Stimulated activated CD8-positive, alpha-beta memory T cell treated with anti-CD3 and anti-CD28 coated beads, Interleukin-12 subunit alpha, Interleukin-12 subunit beta, amount 100 ng/mL, for 24 hours (primary cell): Measurements from ENCODE around the gene CRNKL1.

Source experiments
- DNase-seq: peaks from one replicate; pipeline ENCODE4 v3.0.0-alpha.2; 2020; ENCODE audit errors: extremely low read depth

The CRNKL1 gene

DNA sequence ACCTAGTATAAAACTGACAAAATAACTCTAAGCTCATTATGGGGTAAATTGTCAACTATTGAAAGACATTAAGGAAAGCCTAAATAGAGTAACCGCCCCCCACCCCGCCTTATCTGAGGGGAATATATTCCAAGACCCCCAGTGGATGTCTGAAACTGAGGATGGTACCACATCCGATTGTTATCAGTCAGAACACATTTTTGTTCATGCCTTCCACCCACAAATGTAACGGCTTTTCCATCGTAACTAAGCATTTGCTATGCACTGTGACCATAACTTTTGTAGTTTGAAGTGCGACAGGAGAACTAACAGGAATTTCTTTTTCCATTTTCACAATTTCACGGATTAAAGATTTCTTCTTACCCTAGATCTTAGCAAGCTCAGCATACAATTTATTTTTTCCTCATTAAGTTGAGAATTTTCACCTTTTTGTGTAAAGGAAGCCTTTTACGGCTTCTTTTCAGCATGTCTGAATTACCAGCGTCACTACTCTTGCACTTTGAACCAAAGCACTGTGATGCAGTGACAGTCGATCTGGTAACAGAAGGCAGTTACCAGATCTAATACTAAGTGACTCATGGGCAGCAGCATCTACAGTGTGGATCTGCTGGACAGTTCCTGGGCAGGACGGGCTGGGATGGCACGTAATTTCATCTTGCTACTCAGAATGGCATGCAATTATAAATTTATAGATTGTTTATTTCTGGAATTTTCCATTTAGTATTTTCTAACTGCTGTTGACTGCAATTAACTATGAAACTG, 11.9 kb upstream of the CRNKL1 start:
- no peak for DNase-seq

DNA sequence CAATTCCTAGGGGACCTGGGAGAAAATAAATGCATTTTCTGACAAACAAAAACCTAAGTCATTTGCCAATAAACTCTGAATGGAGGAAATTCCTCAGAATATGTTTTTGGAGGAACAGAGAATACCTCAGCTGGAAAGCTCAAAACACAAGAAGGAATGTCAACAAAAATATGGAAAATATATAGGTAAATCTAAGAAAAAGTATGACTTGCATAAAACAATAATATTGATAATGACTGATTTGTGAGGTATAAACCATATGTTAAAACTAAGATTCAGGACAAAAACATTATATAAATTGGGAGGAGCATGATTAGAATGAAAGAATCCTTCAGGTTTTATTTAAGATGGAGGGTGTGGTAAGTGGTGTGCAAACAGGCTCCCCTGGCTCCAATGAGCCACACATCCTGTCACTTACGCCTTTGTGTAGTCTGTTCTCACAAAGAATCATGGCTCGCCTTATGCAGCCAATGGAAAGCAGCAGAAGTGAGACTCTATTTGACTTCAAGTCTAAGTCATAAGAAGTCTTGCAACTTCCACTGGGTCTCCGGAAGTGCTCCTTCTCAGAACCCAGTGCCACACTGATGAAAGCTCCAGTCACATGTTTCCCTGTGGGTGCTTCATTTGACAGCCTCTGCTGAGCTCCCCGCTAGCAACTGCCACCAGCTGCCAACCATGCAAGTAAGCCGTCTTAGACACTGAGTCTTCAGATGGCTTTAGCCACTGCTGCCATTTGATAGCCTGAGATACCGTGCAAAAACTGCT, 8.2 kb upstream of the CRNKL1 start:
- DNase-seq: no peak

DNA sequence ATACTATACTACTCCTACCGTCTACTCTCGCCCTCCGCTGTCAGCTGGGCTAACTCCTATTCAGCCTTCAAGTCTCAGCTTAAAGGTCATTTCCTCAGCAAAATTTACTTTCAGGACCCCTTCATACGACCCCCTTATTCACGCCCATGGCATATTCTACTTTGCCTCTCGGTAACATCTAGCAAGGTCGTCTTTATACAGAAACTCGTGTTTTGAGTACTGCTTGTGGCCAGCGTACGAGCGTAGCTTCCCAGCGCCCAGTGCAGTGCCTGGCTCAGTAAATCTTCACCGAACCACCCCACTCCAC, 546 bp downstream of the CRNKL1 start:
- no peak for DNase-seq

DNA sequence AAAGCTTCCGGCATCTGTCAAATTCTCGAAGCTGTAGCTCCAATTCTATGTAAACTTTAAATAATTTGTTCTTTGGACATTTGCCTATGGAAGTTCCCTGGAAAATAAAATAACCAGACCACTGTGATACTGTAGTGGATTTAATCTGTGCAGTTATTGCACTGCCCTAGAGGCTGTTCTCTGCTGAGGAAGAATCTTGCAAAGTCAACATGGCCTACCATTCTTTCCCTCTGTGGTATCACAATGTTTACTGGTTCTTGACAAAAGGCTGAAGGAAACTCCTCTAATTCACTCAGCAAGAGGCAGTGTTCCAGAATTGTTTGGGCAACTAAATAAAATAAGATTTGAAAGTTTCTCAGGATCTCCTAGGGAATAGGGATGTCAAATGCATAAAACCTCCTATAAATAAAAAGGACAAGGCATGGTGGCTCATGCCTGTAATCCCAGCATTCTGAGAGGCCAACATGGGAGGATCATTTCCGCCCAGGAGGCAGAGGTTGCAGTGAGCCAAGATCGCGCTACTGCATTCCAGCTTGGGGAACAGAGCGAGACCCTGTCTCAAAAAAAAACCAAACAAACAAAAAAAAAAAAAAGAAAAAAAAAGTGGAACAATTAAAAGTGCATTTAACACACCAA, 12.4 kb downstream of the CRNKL1 start:
- DNase-seq: no peak

DNA sequence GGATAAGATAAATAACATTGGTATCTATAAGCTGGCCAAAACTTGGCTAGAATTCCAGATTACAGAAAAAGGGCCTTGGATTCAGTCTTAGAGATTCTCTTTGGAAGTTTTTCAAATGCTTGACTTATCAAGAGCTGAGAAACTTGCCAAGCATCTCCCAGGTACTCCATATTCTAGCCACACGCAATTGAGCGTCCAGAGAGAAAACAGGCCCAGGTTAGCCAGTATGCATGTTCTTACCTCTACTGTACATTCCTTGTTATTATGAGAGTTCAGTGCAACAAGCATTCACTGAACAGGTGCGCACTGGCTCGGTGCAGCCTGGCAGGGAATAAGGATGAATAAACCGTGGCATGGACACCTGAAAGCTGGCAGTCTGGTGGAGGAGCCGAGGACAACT, 13.7 kb downstream of the CRNKL1 start:
- DNase-seq: no peak

DNA sequence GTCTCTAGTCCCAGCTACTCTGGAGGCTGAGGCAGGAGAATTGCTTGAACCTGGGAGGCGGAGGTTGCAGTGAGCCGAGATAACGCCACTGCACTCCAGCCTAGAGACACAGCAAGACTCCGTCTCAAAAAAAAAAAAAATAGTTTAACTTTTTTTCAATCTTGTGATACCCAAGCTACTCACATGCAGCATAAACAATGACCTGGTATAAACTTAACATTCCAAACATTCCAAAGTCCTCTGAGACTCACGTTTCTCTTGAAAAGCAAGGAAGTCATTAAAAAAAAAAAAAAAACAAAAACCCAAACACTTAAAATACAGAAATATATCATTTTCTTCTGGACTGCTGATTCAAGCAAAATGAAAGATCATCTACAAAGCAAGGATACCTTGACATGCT, 14.3 kb downstream of the CRNKL1 start:
- no peak for DNase-seq

DNA sequence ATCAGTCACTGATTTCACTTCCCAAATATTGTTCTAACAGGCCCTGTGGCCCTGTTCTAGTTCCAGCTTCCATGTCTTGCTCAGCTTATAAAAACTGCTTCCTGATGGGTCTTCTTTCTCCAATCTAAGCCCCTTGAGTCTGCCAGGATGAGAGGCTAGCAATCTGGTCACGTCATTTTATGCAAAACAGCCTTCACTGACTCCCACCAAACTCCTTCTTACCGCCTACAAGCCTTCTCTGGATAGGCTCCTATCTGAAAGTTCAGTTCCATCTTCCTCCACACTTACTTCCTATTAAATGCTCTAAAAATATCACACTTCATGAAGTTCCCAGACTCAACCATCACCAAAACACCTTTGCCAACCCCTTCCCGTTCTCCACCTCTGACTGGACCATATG, 15.5 kb downstream of the CRNKL1 start:
- DNase-seq: no peak

DNA sequence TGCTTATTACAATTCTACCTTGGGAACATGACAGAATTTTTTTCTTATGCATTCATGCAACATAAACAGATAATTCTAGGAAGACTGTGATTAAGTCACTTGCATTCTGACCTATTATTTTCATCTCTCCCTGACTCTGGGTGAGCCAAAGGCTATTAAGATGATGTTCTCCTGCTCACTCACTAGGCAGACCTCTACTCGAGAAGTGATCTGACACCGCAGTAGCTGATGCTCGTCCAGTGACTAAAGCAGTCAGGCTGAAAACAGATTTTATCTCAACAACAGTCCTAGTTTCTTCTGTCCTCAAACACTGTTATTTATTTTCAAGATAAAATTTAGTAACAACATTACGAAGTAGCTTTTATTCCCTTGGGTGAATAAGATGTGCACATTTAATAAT, 17.8 kb downstream of the CRNKL1 start:
- no peak for DNase-seq

DNA sequence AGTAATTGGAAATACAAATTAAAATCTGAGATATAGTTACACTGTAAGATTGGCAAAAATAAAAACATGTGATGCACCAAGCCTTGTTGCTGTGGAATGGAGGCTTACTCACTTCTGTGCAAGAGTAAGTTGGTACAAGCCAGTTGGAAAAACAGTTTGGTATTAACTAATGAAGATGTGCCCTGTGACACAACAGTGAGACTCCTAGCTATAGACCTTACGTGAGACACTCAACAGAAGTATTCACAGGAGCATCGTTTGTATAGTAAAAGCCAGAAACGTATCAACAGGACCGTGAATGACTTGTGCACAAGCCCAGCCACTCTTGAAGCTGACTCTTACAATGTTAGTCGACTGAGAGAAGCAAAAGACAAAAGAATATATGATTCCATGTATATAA, 20.5 kb downstream of the CRNKL1 start:
- DNase-seq: no peak

DNA sequence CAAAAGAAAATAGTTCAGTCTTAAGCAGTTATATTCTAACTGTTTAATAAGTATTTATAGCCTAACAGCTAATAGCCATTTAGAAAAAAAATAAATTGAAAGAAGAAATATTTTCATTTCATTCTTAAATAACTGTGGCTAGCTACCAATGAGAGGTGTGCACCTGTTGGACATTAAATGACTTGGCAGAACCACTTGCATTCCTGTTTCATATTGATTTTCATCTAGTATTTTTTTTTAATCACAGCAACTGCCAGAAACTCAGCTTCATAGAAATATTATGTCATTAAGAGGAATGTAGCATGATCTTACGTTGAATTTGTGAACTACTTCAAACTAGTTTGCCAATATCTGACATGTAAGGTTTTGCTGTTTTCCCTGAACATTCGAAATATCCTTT, 25.0 kb downstream of the CRNKL1 start:
- no peak for DNase-seq

DNA sequence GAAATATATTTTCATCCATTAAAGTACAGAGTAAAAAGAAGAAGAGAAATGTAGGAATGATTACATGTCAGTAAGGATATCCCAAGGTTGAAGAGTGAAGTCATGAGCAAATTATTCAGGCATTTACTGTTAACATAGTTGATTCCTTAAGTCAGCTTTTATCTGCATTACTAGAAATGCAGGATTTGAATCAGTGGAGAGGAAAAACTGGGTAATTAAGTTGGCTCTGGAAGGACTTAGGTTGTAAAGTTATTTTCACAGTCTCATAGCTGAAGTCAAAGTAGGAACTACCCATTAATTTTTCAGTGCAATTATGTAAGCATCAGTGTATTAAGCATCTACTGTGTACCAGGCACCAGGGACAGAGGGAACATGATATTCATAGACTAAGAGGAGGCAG, 27.3 kb downstream of the CRNKL1 start:
- DNase-seq: no peak

DNA sequence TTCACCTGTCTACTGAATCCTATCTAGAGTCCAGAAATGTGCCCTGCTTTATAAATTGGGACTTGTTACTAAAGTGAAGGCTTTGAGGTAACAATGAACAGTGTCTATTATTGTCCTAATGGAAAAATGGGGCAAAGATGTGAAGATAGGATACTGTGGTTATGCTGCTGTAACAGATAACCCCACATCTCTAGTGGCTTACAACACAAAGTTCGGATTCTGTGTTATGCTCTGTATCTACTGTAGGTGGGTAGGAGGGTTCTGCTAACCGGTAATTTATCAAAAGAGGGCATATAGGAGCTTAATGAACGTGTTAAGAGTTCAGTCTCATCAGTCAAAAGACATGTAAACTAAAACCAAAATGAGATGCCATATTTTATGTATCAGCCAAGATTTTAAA, 28.9 kb downstream of the CRNKL1 start:
- no peak for DNase-seq

DNA sequence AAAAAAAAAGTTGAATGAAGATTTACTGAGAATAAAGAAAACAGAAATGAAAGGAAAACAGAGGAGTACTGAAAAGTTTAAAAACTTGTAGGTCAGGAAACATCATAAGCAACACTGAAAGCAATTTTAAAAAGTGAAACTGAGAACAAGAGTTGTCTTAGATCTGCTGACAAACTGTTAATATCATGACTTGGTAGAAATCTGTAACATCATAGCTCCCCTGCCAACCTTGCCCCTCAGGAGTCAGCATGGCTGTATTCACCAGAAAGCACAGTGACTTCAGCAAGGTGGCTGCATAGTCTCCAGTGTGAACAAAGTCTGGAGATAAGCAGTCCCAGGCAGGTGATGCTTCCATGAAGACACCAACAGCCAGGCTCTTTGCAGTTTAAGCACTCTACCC, 29.8 kb downstream of the CRNKL1 start:
- DNase-seq: no peak

DNA sequence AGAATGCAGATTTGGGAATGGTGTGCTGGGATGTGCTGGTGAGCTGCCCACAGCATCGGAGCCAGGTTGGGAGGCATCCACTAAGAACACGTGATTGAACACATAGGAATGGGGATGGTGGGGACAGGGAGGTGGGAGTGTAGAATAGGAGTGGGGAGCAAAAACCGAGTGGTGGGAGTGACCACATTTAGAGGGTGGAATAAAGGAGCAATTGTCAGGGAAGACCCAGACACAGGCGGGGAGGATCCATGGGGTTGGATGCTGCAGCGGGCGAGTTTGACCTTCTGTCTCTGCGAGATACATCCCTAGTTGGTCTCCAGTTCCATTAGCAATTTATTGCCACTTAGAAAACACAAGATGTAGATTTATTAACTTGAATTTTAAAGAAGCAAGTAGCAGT, 30.4 kb downstream of the CRNKL1 start:
- no peak for DNase-seq

DNA sequence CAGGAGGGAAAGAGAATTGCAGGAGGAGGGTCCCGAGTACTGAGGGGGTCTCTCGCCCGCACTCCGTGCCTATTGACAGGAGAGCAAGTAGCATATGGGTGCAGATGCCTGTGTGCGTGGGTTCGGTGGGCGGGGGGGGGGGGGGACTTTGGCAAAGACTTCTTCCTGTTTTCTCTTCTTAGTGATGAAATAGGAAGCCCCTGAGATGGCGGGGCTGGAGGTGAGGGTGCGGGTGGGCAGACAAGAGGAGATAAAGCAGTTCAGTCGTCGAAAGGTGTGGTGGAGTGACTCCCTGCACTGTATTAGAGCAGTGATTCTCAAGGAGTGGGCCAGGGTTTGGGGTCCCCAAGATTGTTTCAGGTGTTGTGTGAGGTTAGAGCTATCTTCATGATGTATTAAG, 31.4 kb downstream of the CRNKL1 start:
- DNase-seq: no peak

DNA sequence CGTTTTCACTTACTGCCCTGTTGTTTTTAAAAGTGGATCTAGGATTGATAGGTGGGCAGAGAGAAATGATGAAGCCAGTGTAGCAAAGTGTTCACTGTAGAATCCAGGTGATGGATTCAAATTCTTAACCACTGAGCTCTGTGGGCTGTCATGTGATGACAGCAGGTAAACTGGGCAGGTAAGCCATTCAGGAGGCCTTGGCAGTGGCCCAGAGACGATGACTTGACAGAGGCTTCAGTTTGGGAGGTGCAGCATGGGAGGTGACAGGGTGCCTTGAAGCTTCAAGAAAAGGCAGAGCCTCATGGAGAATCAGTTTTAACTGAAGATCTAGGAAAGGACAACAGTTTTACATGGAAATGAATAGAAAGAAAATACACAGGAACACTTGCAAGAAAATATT, 33.1 kb downstream of the CRNKL1 start:
- DNase-seq: no peak

DNA sequence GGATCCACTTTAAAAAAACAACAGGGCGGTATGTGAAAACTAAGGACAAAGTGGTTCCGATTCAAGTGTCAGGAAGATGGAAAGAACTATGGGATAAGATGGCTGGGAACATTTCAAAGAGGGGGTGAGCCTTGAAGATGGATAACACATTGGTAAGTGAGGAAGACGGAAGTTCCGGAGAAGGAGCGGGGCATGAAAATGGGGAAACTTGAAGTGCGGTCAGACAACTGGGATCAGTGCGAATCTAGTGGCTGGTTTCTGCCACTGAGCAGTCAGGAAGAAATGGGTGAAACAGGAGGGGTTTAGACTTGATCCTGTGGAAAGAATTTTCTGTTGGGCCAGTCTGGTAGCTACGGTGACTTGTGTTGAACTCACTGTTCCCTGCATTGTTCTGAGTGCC, 33.9 kb downstream of the CRNKL1 start:
- DNase-seq: no peak

DNA sequence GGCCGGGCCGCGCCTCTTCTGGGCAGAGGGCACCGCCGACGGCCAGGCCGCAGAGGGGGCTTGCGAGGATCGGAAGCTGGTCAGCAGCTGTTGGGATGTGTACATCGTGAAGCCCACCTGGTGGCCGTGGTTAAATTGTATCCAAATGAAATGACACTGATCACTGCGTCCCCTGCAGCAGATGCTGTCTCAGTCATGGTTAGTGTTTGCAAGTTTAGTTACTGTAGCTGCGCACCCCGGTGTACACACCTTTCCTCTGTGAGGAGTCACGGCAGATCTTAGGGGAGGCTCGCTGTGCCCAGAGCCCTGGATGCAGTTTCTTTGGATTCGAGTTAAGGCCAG, 34.5 kb downstream of the CRNKL1 start:
- no peak for DNase-seq

DNA sequence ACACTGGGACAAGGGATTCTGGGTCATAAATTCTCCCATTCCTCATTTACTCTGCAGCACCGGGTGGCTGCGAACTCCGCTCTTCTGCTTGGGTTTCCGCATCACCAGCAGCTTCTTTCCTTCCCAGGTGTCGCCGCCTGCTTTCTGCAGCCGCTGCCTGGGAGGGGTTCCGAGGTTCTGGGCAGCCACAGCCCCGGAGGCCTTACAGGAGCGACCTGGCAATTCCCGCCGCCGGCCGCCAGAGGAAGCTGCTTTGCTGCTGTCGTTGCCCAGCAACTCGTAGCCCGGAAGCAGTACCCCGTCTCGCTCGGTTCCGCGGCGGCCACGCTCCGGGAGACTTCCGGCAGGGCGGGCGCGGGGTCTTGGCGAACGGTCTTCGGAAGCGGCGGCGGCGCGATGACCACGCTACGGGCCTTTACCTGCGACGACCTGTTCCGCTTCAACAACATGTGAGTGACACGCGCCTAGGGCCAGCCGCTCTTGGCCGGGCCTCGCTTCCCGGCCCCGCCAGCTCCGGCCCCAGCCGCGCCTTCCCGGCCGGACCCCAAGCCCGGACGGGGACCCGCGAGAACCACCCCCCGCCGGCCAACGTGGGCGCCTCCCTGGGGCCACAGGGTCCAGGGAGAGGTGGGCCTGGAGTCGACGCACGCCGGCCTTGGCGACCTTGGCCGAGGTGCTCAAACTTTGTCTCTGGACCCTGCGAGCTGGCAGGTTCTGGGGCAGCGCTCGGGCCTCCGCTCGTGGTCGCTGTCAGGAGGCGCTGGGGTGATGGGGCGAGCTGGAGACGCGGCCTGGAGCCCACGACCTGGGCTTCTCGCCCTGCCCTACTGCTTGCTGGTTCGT, 35.0 kb downstream of the CRNKL1 start, which contains the start of gene NAA20:
Gene NAA20, plus strand, starts transcription at position 362 of the 843 bp plus-strand sequence. Its CDS starts 35 bp downstream, at position 397.
- peak; percentile 89 for DNase-seq

DNA sequence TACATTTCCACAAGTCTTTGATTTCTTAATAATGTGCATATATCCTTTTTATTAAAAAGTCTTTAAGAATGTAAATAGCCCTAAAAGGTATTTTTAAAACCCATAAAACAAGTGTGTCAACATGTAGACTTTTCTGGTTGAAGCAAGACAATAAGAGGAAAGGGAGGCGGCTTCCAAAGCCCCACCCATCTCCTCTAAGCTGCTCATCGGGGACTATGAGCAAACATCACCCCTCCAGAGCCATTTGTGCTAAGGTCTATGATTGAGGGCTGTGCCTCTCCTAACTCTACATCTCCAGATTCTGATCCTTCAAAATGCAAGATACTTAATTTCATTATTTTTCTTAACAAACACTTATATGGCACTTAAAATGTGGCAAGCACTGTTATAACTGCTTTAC, 37.6 kb downstream of the CRNKL1 start:
- no peak for DNase-seq

DNA sequence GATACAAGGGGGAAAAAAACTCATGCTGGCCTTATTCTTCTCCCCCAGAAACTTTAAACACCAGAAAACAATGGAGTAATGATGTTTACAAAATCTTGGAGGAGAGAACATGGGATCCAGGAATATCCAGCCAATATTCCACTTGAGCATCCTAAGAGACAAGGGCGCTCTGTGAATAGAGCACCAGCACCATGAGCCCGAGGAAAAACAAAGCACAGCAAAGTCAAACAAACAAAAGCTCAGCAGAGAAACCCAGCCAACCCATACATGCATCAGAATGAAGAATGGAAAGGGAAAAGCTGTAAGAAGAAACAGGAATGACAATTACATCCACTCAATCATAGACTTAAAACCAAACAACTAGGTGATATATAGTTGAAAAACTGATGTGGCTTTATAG, 39.7 kb downstream of the CRNKL1 start:
- DNase-seq: no peak
